Measurements from ENCODE around the gene AMOTL2. TPM values are rescaled to one million over a fixed set of nuclear protein-coding genes. Genes with fewer than 3 reads are reported as not detected.

The AMOTL2 gene
- total RNA-seq = 156 TPM

- Histone ChIP-seq H3K4me1 (peaks cover 24 to 36% of the 10 kb centered on the region in 2 donors), H3K27me3 (no peaks in the 10 kb centered on the region), H3K36me3 (peaks cover 19 to 29% of the 10 kb centered on the region in 2 donors), H3K27ac (peak within 1 kb of the TSS; percentile 93 to 99), H3K4me3 (peak within 1 kb of the TSS; percentile 70 to 90), H3K9me3 (no peaks in the 10 kb centered on the region)
- intact Hi-C loops (cut with DNase I) = loop anchor here (1.0 to 2.0 kb wide), 2 partner anchors 19 to 90 kb away; no protein-coding TSS in a partner anchor
- DNase-seq (ENCODE audit: low spot score in 2 of 2) = peak in 1 of 2 donors; percentile 93
- TF ChIP-seq CTCF (IDR thresholded peaks at IDR 0.05) = no peak
Observed at GRCh38 chr3:134374105-134374790, at the start of gene AMOTL2. AMOTL2 (minus strand) TSS chr3:134374447; CDS start chr3:134371433, 3,014 bp downstream.

- Histone ChIP-seq H3K27ac (no peak overlapping the region), H3K27me3 (no peaks in the 10 kb centered on the region), H3K9me3 (no peaks in the 10 kb centered on the region), H3K4me1 (no peaks in the 10 kb centered on the region), H3K36me3 (no peaks in the 10 kb centered on the region), H3K4me3 (no peak overlapping the region)
- intact Hi-C loops (cut with DNase I) = no loop called here
- no peak for TF ChIP-seq CTCF (IDR thresholded peaks at IDR 0.05)
- DNase-seq (ENCODE audit: low spot score in 2 of 2) = no peak
Observed at GRCh38 chr3:134423153-134423552, 48.9 kb upstream of the AMOTL2 start.

GRCh38 chr3:134419960-134420321 lies 45.7 kb upstream of the AMOTL2 start:
- H3K4me1 ChIP-seq = no peaks in the 10 kb centered on the region
- H3K36me3 ChIP-seq = no peaks in the 10 kb centered on the region
- no peak for DNase-seq (ENCODE audit: low spot score in 2 of 2)
- no peak overlapping the region for H3K27ac ChIP-seq
- H3K27me3 ChIP-seq = no peaks in the 10 kb centered on the region
- intact Hi-C loops (cut with DNase I) = no loop called here
- H3K4me3 ChIP-seq = no peak overlapping the region
- H3K9me3 ChIP-seq = no peaks in the 10 kb centered on the region
- no peak for TF ChIP-seq CTCF (IDR thresholded peaks at IDR 0.05)

GRCh38 chr3:134419214-134419959 lies 45.1 kb upstream of the AMOTL2 start:
- intact Hi-C loops (cut with DNase I) = no loop called here
- TF ChIP-seq CTCF (IDR thresholded peaks at IDR 0.05) = no peak
- H3K4me3 ChIP-seq = no peak overlapping the region
- no peaks in the 10 kb centered on the region for H3K36me3 ChIP-seq
- no peak overlapping the region for H3K27ac ChIP-seq
- H3K4me1 ChIP-seq = no peaks in the 10 kb centered on the region
- no peaks in the 10 kb centered on the region for H3K9me3 ChIP-seq
- DNase-seq (ENCODE audit: low spot score in 2 of 2) = no peak
- no peaks in the 10 kb centered on the region for H3K27me3 ChIP-seq

GRCh38 chr3:134409041-134409440 lies 34.8 kb upstream of the AMOTL2 start:
- no peaks in the 10 kb centered on the region for H3K27me3 ChIP-seq
- no peaks in the 10 kb centered on the region for H3K36me3 ChIP-seq
- no peak overlapping the region for H3K4me3 ChIP-seq
- TF ChIP-seq CTCF (IDR thresholded peaks at IDR 0.05) = no peak
- intact Hi-C loops (cut with DNase I) = no loop called here
- no peaks in the 10 kb centered on the region for H3K4me1 ChIP-seq
- no peak for DNase-seq (ENCODE audit: low spot score in 2 of 2)
- no peak overlapping the region for H3K27ac ChIP-seq
- no peaks in the 10 kb centered on the region for H3K9me3 ChIP-seq

All from ascending aorta (tissue), 2 donors.